HL-60/S4 treated with phorbol 12-myristate 13-acetate at 8.2 ng/mL for 4 days and 3 days (cell line): Measurements from ENCODE around the gene CD44.

Source experiments
- in situ Hi-C: fragments of 300-500 bp; cut with MboI; formaldehyde crosslinking; loops from 2 replicates; pipeline ENCODE4 v1.15.0; 2022; ENCODE audit warnings: low sequenced_read_pairs

CD44 gene

GRCh38 chr11:35173011-35173511 lies 34.1 kb downstream of the CD44 start:
- in situ Hi-C loops: no loop called here

GRCh38 chr11:35173616-35174566 lies 34.9 kb downstream of the CD44 start:
- in situ Hi-C loops: no loop called here

- in situ Hi-C loops: no loop called here
Observed at GRCh38 chr11:35174666-35175065, 35.7 kb downstream of the CD44 start.

GRCh38 chr11:35177370-35177769 lies 38.4 kb downstream of the CD44 start:
- in situ Hi-C loops: no loop called here

- in situ Hi-C loops: no loop called here
Observed at GRCh38 chr11:35178067-35178805, 39.3 kb downstream of the CD44 start.

GRCh38 chr11:35178873-35179272 lies 39.9 kb downstream of the CD44 start:
- in situ Hi-C loops: no loop called here

GRCh38 chr11:35179466-35180135 lies 40.6 kb downstream of the CD44 start:
- in situ Hi-C loops: no loop called here

- in situ Hi-C loops: no loop called here
Observed at GRCh38 chr11:35180317-35181233, 41.6 kb downstream of the CD44 start.

- in situ Hi-C loops: no loop called here
Observed at GRCh38 chr11:35182317-35182939, 43.5 kb downstream of the CD44 start.

- in situ Hi-C loops: no loop called here
Observed at GRCh38 chr11:35183326-35183925, 44.5 kb downstream of the CD44 start.

GRCh38 chr11:35185696-35186095 lies 46.7 kb downstream of the CD44 start:
- in situ Hi-C loops: no loop called here

GRCh38 chr11:35187996-35188395 lies 49.0 kb downstream of the CD44 start:
- in situ Hi-C loops: no loop called here

GRCh38 chr11:35190804-35191348 lies 51.9 kb downstream of the CD44 start:
- in situ Hi-C loops: no loop called here

GRCh38 chr11:35192347-35192746 lies 53.4 kb downstream of the CD44 start:
- in situ Hi-C loops: no loop called here

GRCh38 chr11:35193767-35194166 lies 54.8 kb downstream of the CD44 start:
- in situ Hi-C loops: no loop called here

GRCh38 chr11:35197292-35197691 lies 58.3 kb downstream of the CD44 start:
- in situ Hi-C loops: no loop called here

- in situ Hi-C loops: no loop called here
Observed at GRCh38 chr11:35200811-35201341, 61.9 kb downstream of the CD44 start.

GRCh38 chr11:35204614-35205013 lies 65.6 kb downstream of the CD44 start:
- in situ Hi-C loops: no loop called here

GRCh38 chr11:35206616-35207015 lies 67.6 kb downstream of the CD44 start:
- in situ Hi-C loops: no loop called here
